GM18526 (cell line): ENCODE measurements around the gene NEGR1.

ENCODE experiments used
- POLR2A ChIP-seq: IDR thresholded peaks from 3 replicates; pipeline ENCODE4 v1.6.1; 2011; ENCODE audit not compliant: insufficient read length; ENCODE audit errors: extremely low read depth

Gene NEGR1

GRCh38 chr1:71427066-71427465, 855.3 kb downstream of the NEGR1 start:
- TF ChIP-seq POLR2A = no peak

- TF ChIP-seq POLR2A = no peak
Measured at GRCh38 chr1:71424536-71424935, 857.8 kb downstream of the NEGR1 start.

- TF ChIP-seq POLR2A = no peak
Measured at GRCh38 chr1:71422221-71422620, 860.1 kb downstream of the NEGR1 start.

- no peak for TF ChIP-seq POLR2A
Measured at GRCh38 chr1:71417421-71417820, 864.9 kb downstream of the NEGR1 start.

GRCh38 chr1:71414179-71414578, 868.2 kb downstream of the NEGR1 start:
- no peak for TF ChIP-seq POLR2A

GRCh38 chr1:71413441-71414175, 868.7 kb downstream of the NEGR1 start:
- no peak for TF ChIP-seq POLR2A

- no peak for TF ChIP-seq POLR2A
Measured at GRCh38 chr1:71400050-71400449, 882.3 kb downstream of the NEGR1 start.

- no peak for TF ChIP-seq POLR2A
Measured at GRCh38 chr1:71399594-71399993, 882.7 kb downstream of the NEGR1 start.

- no peak for TF ChIP-seq POLR2A
Measured at GRCh38 chr1:71393301-71393700, 889.0 kb downstream of the NEGR1 start.

- TF ChIP-seq POLR2A = no peak
Measured at GRCh38 chr1:71390518-71390917, 891.8 kb downstream of the NEGR1 start.

GRCh38 chr1:71377886-71378285, 904.5 kb downstream of the NEGR1 start:
- no peak for TF ChIP-seq POLR2A

GRCh38 chr1:71372496-71372895, 909.8 kb downstream of the NEGR1 start:
- no peak for TF ChIP-seq POLR2A

GRCh38 chr1:71371581-71371980, 910.8 kb downstream of the NEGR1 start:
- TF ChIP-seq POLR2A = no peak

- no peak for TF ChIP-seq POLR2A
Measured at GRCh38 chr1:71364236-71364635, 918.1 kb downstream of the NEGR1 start.

- TF ChIP-seq POLR2A = no peak
Measured at GRCh38 chr1:71362691-71363090, 919.6 kb downstream of the NEGR1 start.

GRCh38 chr1:71362076-71362475, 920.3 kb downstream of the NEGR1 start:
- no peak for TF ChIP-seq POLR2A

- no peak for TF ChIP-seq POLR2A
Measured at GRCh38 chr1:71357708-71358107, 924.6 kb downstream of the NEGR1 start.
